ENCODE data around the gene OLFM2.

OLFM2 gene

DNA sequence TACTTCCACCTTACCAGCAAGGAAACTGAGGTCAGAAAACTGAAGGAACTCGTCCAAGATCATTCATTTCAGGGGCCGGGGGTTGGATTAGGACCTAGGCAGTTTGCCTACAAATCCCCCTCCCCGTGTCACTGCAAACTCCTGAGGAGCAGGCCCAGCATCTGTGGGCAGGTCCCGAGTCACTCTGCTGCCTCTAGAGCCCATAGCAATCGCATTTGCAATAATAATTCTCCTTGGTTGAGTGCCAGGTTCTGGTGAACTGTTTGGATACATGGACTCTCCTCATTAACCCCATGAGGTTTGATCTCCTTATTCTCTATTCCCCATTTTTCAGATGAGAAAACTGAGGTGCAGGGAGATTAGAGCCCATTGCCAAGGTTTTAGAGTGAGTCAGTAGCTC, 100.3 kb downstream of the OLFM2 start:
- ATAC-seq: peak; percentile 19
- TF ChIP-seq OSR1 (CRISPR knock-in tag; IDR thresholded peaks at IDR 0.05): no peak

DNA sequence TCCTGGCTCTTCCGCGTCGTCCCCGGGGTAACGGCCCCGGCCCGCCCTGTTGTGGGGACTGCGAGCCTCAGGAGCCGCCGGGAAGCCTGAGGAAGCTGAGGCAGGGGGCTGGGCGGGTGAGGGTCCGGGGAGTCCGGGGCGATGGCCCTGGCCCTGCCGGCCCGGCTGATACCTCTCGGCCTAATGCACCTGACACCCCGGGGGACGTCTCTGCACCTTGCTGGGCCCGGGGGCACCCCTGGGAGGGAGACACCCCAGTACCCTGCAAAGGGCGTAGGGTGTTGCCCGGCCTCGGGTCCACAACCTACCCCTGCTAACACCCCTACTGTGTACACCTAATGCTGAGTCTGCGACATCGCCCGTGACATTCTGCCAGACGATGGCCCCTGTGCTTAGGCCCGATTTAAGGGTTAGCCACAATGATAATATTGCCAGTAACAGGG, 100.8 kb downstream of the OLFM2 start:
- TF ChIP-seq TOX (CRISPR knock-in tag; IDR thresholded peaks at IDR 0.05; ENCODE audit: borderline replicate concordance): no peak
- no peak for TF ChIP-seq ZNF70 (CRISPR knock-in tag; IDR thresholded peaks at IDR 0.05)
- TF ChIP-seq BACH2 (CRISPR knock-in tag; IDR thresholded peaks at IDR 0.05; ENCODE audit: borderline replicate concordance): no peak
- TF ChIP-seq, protein P1, sequence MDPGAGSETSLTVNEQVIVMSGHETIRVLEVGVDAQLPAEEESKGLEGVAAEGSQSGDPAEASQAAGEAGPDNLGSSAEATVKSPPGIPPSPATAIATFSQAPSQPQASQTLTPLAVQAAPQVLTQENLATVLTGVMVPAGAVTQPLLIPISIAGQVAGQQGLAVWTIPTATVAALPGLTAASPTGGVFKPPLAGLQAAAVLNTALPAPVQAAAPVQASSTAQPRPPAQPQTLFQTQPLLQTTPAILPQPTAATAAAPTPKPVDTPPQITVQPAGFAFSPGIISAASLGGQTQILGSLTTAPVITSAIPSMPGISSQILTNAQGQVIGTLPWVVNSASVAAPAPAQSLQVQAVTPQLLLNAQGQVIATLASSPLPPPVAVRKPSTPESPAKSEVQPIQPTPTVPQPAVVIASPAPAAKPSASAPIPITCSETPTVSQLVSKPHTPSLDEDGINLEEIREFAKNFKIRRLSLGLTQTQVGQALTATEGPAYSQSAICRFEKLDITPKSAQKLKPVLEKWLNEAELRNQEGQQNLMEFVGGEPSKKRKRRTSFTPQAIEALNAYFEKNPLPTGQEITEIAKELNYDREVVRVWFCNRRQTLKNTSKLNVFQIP (CRISPR knock-in tag; IDR thresholded peaks at IDR 0.05; ENCODE audit: borderline replicate concordance, low read depth): no peak
- TF ChIP-seq, protein P2, sequence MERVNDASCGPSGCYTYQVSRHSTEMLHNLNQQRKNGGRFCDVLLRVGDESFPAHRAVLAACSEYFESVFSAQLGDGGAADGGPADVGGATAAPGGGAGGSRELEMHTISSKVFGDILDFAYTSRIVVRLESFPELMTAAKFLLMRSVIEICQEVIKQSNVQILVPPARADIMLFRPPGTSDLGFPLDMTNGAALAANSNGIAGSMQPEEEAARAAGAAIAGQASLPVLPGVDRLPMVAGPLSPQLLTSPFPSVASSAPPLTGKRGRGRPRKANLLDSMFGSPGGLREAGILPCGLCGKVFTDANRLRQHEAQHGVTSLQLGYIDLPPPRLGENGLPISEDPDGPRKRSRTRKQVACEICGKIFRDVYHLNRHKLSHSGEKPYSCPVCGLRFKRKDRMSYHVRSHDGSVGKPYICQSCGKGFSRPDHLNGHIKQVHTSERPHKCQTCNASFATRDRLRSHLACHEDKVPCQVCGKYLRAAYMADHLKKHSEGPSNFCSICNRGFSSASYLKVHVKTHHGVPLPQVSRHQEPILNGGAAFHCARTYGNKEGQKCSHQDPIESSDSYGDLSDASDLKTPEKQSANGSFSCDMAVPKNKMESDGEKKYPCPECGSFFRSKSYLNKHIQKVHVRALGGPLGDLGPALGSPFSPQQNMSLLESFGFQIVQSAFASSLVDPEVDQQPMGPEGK (CRISPR knock-in tag; IDR thresholded peaks at IDR 0.05; ENCODE audit: borderline replicate concordance): no peak
- TF ChIP-seq GLIS3 (CRISPR knock-in tag; IDR thresholded peaks at IDR 0.05): no peak
- no peak for TF ChIP-seq ZNF565 (CRISPR knock-in tag; conservative IDR thresholded peaks at IDR 0.05; ENCODE audit: low read depth)
- TF ChIP-seq SNAI2 (CRISPR knock-in tag; IDR thresholded peaks at IDR 0.05): no peak
- no peak for TF ChIP-seq ESRRG (CRISPR knock-in tag; IDR thresholded peaks at IDR 0.05)
- TF ChIP-seq, protein P3, sequence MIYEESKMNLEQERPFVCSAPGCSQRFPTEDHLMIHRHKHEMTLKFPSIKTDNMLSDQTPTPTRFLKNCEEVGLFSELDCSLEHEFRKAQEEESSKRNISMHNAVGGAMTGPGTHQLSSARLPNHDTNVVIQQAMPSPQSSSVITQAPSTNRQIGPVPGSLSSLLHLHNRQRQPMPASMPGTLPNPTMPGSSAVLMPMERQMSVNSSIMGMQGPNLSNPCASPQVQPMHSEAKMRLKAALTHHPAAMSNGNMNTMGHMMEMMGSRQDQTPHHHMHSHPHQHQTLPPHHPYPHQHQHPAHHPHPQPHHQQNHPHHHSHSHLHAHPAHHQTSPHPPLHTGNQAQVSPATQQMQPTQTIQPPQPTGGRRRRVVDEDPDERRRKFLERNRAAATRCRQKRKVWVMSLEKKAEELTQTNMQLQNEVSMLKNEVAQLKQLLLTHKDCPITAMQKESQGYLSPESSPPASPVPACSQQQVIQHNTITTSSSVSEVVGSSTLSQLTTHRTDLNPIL (CRISPR knock-in tag; IDR thresholded peaks at IDR 0.05; ENCODE audit: low read depth): no peak
- peak; percentile 26 for ATAC-seq

DNA sequence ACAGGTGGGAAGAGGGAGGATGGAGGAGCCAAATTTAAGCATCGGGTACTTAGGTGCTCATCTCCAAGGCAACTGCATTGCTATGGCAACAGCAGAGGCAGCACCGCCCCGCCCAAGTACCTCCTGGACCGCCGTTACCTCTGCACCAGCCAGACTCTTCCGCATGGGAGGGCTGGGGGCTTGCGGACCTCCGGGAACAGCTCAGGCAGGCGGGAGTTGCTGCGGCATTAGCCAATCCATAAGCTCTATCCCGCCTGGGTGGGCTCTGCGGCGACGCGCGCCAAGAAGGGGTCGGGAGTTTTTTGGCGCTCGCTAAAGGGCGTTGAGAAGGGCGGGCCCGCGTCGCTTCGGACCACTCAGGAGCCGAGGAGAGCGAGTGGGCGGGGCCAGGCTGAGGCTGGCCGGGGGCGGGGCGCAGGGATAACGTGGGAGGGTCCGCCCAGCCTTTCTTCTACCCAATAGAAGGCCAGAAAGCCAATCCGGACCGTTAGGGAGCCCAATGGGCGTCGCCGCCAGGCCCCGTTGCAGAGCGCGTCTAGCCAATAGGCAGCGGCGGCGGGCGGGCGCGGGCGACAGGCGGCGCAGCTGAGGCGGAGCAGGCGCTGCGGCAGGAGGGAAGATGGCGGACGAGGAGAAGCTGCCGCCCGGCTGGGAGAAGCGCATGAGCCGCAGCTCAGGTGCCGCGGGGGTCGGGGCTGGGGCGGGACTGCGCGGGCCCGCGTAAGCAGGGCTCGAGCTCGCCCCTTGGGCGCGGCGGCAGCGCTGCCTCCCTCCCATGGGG, 101.4 kb downstream of the OLFM2 start, which contains the start of gene PIN1:
PIN1 (plus strand) TSS at position 593 of the 781 bp plus-strand sequence; CDS start at position 620, 27 bp downstream.
- TF ChIP-seq, protein P2 (CRISPR knock-in tag; IDR thresholded peaks at IDR 0.05; ENCODE audit: borderline replicate concordance): no peak
- TF ChIP-seq GLIS3 (CRISPR knock-in tag; IDR thresholded peaks at IDR 0.05) (no peak), ZC3H10 (CRISPR knock-in tag; IDR thresholded peaks at IDR 0.05) (no peak), ISL1 (CRISPR knock-in tag; IDR thresholded peaks at IDR 0.05) (no peak), SNAI2 (CRISPR knock-in tag; IDR thresholded peaks at IDR 0.05) (no peak), ZFP3 (CRISPR knock-in tag; IDR thresholded peaks at IDR 0.05) (no peak), OSR1 (CRISPR knock-in tag; IDR thresholded peaks at IDR 0.05) (no peak), BACH2 (CRISPR knock-in tag; IDR thresholded peaks at IDR 0.05; ENCODE audit: borderline replicate concordance) (no peak), TCF4 (CRISPR knock-in tag; IDR thresholded peaks at IDR 0.05; ENCODE audit: borderline replicate concordance) (no peak), ZNF70 (CRISPR knock-in tag; IDR thresholded peaks at IDR 0.05) (no peak), RARB (CRISPR knock-in tag; IDR thresholded peaks at IDR 0.05) (no peak), CSDC2 (CRISPR knock-in tag; IDR thresholded peaks at IDR 0.05) (no peak), ZFP30 (CRISPR knock-in tag; IDR thresholded peaks at IDR 0.05) (no peak), ZNF8 (CRISPR knock-in tag; IDR thresholded peaks at IDR 0.05) (no peak)
- TF ChIP-seq, protein P4, sequence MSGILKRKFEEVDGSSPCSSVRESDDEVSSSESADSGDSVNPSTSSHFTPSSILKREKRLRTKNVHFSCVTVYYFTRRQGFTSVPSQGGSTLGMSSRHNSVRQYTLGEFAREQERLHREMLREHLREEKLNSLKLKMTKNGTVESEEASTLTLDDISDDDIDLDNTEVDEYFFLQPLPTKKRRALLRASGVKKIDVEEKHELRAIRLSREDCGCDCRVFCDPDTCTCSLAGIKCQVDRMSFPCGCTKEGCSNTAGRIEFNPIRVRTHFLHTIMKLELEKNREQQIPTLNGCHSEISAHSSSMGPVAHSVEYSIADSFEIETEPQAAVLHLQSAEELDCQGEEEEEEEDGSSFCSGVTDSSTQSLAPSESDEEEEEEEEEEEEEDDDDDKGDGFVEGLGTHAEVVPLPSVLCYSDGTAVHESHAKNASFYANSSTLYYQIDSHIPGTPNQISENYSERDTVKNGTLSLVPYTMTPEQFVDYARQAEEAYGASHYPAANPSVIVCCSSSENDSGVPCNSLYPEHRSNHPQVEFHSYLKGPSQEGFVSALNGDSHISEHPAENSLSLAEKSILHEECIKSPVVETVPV (CRISPR knock-in tag; IDR thresholded peaks at IDR 0.05): no peak
- TF ChIP-seq, protein P5, sequence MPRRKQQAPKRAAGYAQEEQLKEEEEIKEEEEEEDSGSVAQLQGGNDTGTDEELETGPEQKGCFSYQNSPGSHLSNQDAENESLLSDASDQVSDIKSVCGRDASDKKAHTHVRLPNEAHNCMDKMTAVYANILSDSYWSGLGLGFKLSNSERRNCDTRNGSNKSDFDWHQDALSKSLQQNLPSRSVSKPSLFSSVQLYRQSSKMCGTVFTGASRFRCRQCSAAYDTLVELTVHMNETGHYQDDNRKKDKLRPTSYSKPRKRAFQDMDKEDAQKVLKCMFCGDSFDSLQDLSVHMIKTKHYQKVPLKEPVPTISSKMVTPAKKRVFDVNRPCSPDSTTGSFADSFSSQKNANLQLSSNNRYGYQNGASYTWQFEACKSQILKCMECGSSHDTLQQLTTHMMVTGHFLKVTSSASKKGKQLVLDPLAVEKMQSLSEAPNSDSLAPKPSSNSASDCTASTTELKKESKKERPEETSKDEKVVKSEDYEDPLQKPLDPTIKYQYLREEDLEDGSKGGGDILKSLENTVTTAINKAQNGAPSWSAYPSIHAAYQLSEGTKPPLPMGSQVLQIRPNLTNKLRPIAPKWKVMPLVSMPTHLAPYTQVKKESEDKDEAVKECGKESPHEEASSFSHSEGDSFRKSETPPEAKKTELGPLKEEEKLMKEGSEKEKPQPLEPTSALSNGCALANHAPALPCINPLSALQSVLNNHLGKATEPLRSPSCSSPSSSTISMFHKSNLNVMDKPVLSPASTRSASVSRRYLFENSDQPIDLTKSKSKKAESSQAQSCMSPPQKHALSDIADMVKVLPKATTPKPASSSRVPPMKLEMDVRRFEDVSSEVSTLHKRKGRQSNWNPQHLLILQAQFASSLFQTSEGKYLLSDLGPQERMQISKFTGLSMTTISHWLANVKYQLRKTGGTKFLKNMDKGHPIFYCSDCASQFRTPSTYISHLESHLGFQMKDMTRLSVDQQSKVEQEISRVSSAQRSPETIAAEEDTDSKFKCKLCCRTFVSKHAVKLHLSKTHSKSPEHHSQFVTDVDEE (CRISPR knock-in tag; IDR thresholded peaks at IDR 0.05): no peak
- TF ChIP-seq, protein P3 (CRISPR knock-in tag; IDR thresholded peaks at IDR 0.05; ENCODE audit: low read depth): no peak
- peak; percentile 99 for ATAC-seq
